ENCODE measurements around the gene NFIX. TPM values are rescaled to one million over a fixed set of nuclear protein-coding genes. Genes with fewer than 3 reads are reported as not detected.

Gene NFIX
- total RNA-seq, 1 donor from 2014 or later = 2.6 TPM

GRCh38 chr19:12995596-12996405, 526 bp downstream of the NFIX start:
- peaks cover 4% of the 10 kb centered on the region for H3K36me3 Mint-ChIP-seq (ENCODE audit: low read depth)
- ChIA-PET POLR2A (interaction anchor here (0.5 kb wide), 1 partner anchor 74 kb away, joined by 5 read pairs; no protein-coding TSS in a partner anchor), CTCF (interaction anchor here (1.2 kb wide), 1 partner anchor 98 kb away, joined by 3 read pairs; no protein-coding TSS in a partner anchor)
- H3K27me3 Mint-ChIP-seq = peaks cover 15% of the 10 kb centered on the region
- DNase-seq (no peak), ATAC-seq (ENCODE audit: low read depth) (peak; percentile 36)
- intact Hi-C loops (cut with micrococcal nuclease) = loop anchor here (1.0 kb wide), 1 partner anchor 18 kb away; no protein-coding TSS in a partner anchor
- TF ChIP-seq, protein P1, sequence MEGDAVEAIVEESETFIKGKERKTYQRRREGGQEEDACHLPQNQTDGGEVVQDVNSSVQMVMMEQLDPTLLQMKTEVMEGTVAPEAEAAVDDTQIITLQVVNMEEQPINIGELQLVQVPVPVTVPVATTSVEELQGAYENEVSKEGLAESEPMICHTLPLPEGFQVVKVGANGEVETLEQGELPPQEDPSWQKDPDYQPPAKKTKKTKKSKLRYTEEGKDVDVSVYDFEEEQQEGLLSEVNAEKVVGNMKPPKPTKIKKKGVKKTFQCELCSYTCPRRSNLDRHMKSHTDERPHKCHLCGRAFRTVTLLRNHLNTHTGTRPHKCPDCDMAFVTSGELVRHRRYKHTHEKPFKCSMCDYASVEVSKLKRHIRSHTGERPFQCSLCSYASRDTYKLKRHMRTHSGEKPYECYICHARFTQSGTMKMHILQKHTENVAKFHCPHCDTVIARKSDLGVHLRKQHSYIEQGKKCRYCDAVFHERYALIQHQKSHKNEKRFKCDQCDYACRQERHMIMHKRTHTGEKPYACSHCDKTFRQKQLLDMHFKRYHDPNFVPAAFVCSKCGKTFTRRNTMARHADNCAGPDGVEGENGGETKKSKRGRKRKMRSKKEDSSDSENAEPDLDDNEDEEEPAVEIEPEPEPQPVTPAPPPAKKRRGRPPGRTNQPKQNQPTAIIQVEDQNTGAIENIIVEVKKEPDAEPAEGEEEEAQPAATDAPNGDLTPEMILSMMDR (IDR thresholded peaks at IDR 0.05) = no peak
- H3K4me3 Mint-ChIP-seq = peak overlapping the region; percentile 80
- no peaks in the 10 kb centered on the region for H3K9me3 Mint-ChIP-seq
- H3K27ac Mint-ChIP-seq = no peak overlapping the region
- H3K4me1 Mint-ChIP-seq = peaks cover 8% of the 10 kb centered on the region

DNA sequence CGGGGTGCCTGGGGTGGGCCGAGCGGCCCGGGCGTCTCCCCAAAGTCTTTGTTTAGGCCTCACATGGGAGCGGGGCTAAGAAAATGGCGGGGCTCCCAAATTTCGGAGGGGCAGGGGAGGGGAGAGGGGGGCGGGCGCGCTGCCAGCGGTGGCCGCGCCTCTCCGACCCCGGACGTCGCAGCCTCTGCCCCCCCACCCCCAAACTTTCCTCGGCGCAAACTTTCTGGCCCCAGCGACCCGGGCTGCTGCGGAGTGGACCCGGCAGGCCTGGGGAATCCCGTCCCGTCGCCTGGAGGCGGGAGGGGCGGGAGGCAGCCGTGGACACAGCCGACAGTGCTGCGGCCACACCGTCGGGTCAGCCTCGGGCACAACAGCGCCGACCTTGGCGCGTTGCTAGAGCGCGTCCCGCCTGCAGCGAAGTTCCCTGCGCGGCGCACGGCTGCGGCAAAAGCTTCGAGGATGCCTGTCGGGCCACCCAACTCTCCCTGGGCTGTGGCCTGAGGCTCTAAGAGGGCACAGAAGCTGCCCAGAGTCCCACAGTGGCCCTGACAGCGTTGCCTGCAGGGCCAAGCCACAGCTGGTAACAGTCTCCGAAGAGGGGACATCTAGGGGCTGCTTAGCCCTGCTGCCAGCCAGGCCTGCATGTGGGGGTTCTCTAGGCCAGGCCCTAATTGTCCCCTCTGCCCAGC, 1.3 kb downstream of the NFIX start:
- ChIA-PET CTCF (no interaction called here), POLR2A (interaction anchor here (0.6 kb wide), 1 partner anchor 39 kb away, joined by 9 read pairs; no protein-coding TSS in a partner anchor)
- no peak overlapping the region for H3K27ac Mint-ChIP-seq
- peaks cover 4% of the 10 kb centered on the region for H3K36me3 Mint-ChIP-seq (ENCODE audit: low read depth)
- TF ChIP-seq, protein P1 (IDR thresholded peaks at IDR 0.05) = no peak
- DNase-seq (no peak), ATAC-seq (ENCODE audit: low read depth) (no peak)
- H3K4me1 Mint-ChIP-seq = peaks cover 8% of the 10 kb centered on the region
- intact Hi-C loops (cut with micrococcal nuclease) = no loop called here
- no peaks in the 10 kb centered on the region for H3K9me3 Mint-ChIP-seq
- peak overlapping the region; percentile 58 for H3K4me3 Mint-ChIP-seq
- peaks cover 15% of the 10 kb centered on the region for H3K27me3 Mint-ChIP-seq

GRCh38 chr19:12997179-12997966, 2.1 kb downstream of the NFIX start:
- intact Hi-C loops (cut with micrococcal nuclease) = no loop called here
- DNase-seq (no peak), ATAC-seq (ENCODE audit: low read depth) (no peak)
- Mint-ChIP-seq H3K9me3 (no peaks in the 10 kb centered on the region), H3K27ac (peak overlapping the region; percentile 50), H3K4me1 (peaks cover 8% of the 10 kb centered on the region), H3K27me3 (peaks cover 15% of the 10 kb centered on the region), H3K4me3 (peak overlapping the region; percentile 58), H3K36me3 (ENCODE audit: low read depth) (peaks cover 4% of the 10 kb centered on the region)
- TF ChIP-seq, protein P1 (IDR thresholded peaks at IDR 0.05) = no peak
- CTCF ChIA-PET = interaction anchor here (1.1 kb wide), 1 partner anchor 32 kb away, joined by 3 read pairs; no protein-coding TSS in a partner anchor
- POLR2A ChIA-PET = interaction anchor here (0.6 kb wide), 1 partner anchor 40 kb away, joined by 9 read pairs; no protein-coding TSS in a partner anchor

GRCh38 chr19:12997967-12998940, 3.0 kb downstream of the NFIX start:
- Mint-ChIP-seq H3K27ac (no peak overlapping the region), H3K36me3 (ENCODE audit: low read depth) (peaks cover 4% of the 10 kb centered on the region), H3K4me3 (no peak overlapping the region), H3K4me1 (peaks cover 8% of the 10 kb centered on the region), H3K9me3 (no peaks in the 10 kb centered on the region), H3K27me3 (peaks cover 19% of the 10 kb centered on the region)
- DNase-seq (no peak), ATAC-seq (ENCODE audit: low read depth) (no peak)
- ChIA-PET CTCF (interaction anchor here (1.1 kb wide), 1 partner anchor 33 kb away, joined by 3 read pairs; no protein-coding TSS in a partner anchor), POLR2A (no interaction called here)
- intact Hi-C loops (cut with micrococcal nuclease) = no loop called here
- TF ChIP-seq, protein P1 (IDR thresholded peaks at IDR 0.05) = no peak

Measured in activated B cell treated with CpG ODN at 0.5 μM for 24 hours (primary cell).